WTC11 (cell line): Measurements from ENCODE around the gene ANK2. TPM values are rescaled to one million over a fixed set of nuclear protein-coding genes. Genes with fewer than 3 reads are reported as not detected.

Experiments
- ATAC-seq: fragments of 200-7000 bp; cut with Tn5 transposase; 2 replicates; pipeline ENCODE4 v1.10.0; 2021; ENCODE audit warnings: mild to moderate bottlenecking, moderate library complexity
- CTCF ChIA-PET: fragments of 300-600 bp; sonication (Branson Sonifier 250); formaldehyde crosslinking; loops from one replicate; lab custom pipeline; 2021; ENCODE audit warnings: antibody characterized with exemption; lab: Charles Lee
- POLR2A ChIA-PET: fragments of 350-600 bp; sonication (Branson Sonifier 250); formaldehyde crosslinking; loops from one replicate; lab custom pipeline; 2021; ENCODE audit warnings: antibody characterized with exemption; lab: Charles Lee
- DNase-seq: peaks from one replicate; pipeline ENCODE4 v3.0.0; 2021; ENCODE audit warnings: low spot score
- H3K27ac Mint-ChIP-seq: 2 replicates; pipeline ENCODE4 v1.8.0; 2021; ENCODE audit warnings: mixed read lengths
- H3K27me3 Mint-ChIP-seq: 2 replicates; pipeline ENCODE4 v1.8.0; 2021; ENCODE audit warnings: low read depth, mild to moderate bottlenecking, moderate library complexity, mixed read lengths
- H3K36me3 Mint-ChIP-seq: 2 replicates; pipeline ENCODE4 v1.8.0; 2021; ENCODE audit warnings: mixed read lengths
- H3K4me1 Mint-ChIP-seq: 2 replicates; pipeline ENCODE4 v1.8.0; 2022; ENCODE audit warnings: mixed read lengths
- H3K4me3 Mint-ChIP-seq: 2 replicates; pipeline ENCODE4 v1.8.0; 2021; ENCODE audit warnings: mild to moderate bottlenecking, moderate library complexity, mixed read lengths
- H3K9me3 Mint-ChIP-seq: 2 replicates; pipeline ENCODE4 v1.8.0; 2021; ENCODE audit warnings: mixed read lengths
- CBFB ChIP-seq: sonication (generic); formaldehyde crosslinking; IDR thresholded peaks from 2 replicates; pipeline ENCODE4 v1.8.1; 2022; ENCODE audit warnings: mild to moderate bottlenecking, low read depth, missing genetic modification reagents
- CREM ChIP-seq: sonication (generic); formaldehyde crosslinking; IDR thresholded peaks from 2 replicates; pipeline ENCODE4 v1.8.1; 2022; ENCODE audit warnings: mild to moderate bottlenecking, missing genetic modification reagents, moderate library complexity
- ELF4 ChIP-seq: sonication (generic); formaldehyde crosslinking; IDR thresholded peaks from 2 replicates; pipeline ENCODE4 v1.8.1; 2022; ENCODE audit warnings: low read depth, mild to moderate bottlenecking, moderate library complexity, missing genetic modification reagents
- ETV6 ChIP-seq: sonication (generic); formaldehyde crosslinking; IDR thresholded peaks from 2 replicates; pipeline ENCODE4 v1.8.1; 2022; ENCODE audit warnings: mild to moderate bottlenecking, missing genetic modification reagents
- FOXP1 ChIP-seq: sonication (generic); formaldehyde crosslinking; IDR thresholded peaks from 2 replicates; pipeline ENCODE4 v1.8.0; 2022; ENCODE audit warnings: missing genetic modification reagents, mild to moderate bottlenecking, moderate library complexity, borderline replicate concordance
- NFATC4 ChIP-seq: fragments of 250-450 bp; sonication (Bioruptor Pico); IDR thresholded peaks from 2 replicates; pipeline ENCODE4 v1.9.0; 2021; ENCODE audit warnings: mild to moderate bottlenecking
- NFYB ChIP-seq: sonication (generic); formaldehyde crosslinking; conservative IDR thresholded peaks from 2 replicates; pipeline ENCODE4 v1.8.0; 2022; ENCODE audit warnings: low read depth, missing genetic modification reagents
- NR2C2 ChIP-seq: sonication (generic); formaldehyde crosslinking; IDR thresholded peaks from 2 replicates; pipeline ENCODE4 v1.8.0; 2022; ENCODE audit warnings: mild to moderate bottlenecking, missing genetic modification reagents
- OVOL2 ChIP-seq: fragments of 250-450 bp; sonication (Bioruptor Pico); IDR thresholded peaks from 2 replicates; pipeline ENCODE4 v1.9.0; 2021; ENCODE audit warnings: mild to moderate bottlenecking, borderline replicate concordance
- RELA ChIP-seq: sonication (generic); formaldehyde crosslinking; IDR thresholded peaks from 2 replicates; pipeline ENCODE4 v1.8.1; 2022; ENCODE audit warnings: missing genetic modification reagents, mild to moderate bottlenecking, borderline replicate concordance
- RORB ChIP-seq: fragments of 250-450 bp; sonication (Bioruptor Pico); IDR thresholded peaks from 2 replicates; pipeline ENCODE4 v1.9.0; 2021; ENCODE audit warnings: mild to moderate bottlenecking
- SOX15 ChIP-seq: fragments of 250-450 bp; sonication (Bioruptor Pico); IDR thresholded peaks from 2 replicates; pipeline ENCODE4 v1.9.0; 2021; ENCODE audit warnings: mild to moderate bottlenecking
- TEAD1 ChIP-seq: sonication (generic); formaldehyde crosslinking; IDR thresholded peaks from 2 replicates; pipeline ENCODE4 v1.8.0; 2022; ENCODE audit warnings: mild to moderate bottlenecking, missing genetic modification reagents
- TP53 ChIP-seq: sonication (generic); formaldehyde crosslinking; IDR thresholded peaks from 2 replicates; pipeline ENCODE4 v1.8.1; 2023; ENCODE audit warnings: mild to moderate bottlenecking, missing genetic modification reagents
- ZBTB21 ChIP-seq: sonication (generic); formaldehyde crosslinking; IDR thresholded peaks from 2 replicates; pipeline ENCODE4 v1.8.1; 2023; ENCODE audit warnings: mild to moderate bottlenecking, missing genetic modification reagents, borderline replicate concordance
- ZNF219 ChIP-seq: sonication (generic); formaldehyde crosslinking; IDR thresholded peaks from 2 replicates; pipeline ENCODE4 v1.8.0; 2023; ENCODE audit warnings: missing genetic modification reagents, mild to moderate bottlenecking, borderline replicate concordance
- ZNF396 ChIP-seq: fragments of 250-450 bp; sonication (Bioruptor Pico); IDR thresholded peaks from 2 replicates; pipeline ENCODE4 v1.8.0; 2021; ENCODE audit warnings: mild to moderate bottlenecking, moderate library complexity, borderline replicate concordance
- total RNA-seq: library from RNA; stranded (reverse); gene quantifications from 3 replicates; pipeline ENCODE4 v1.2.3, GENCODE V29; 2021
- TF ChIP-seq, protein P1 (sequence below): fragments of 250-450 bp; sonication (Bioruptor Pico); IDR thresholded peaks from 2 replicates; pipeline ENCODE4 v1.9.0; 2021; ENCODE audit warnings: mild to moderate bottlenecking
- TF ChIP-seq, protein P2 (sequence below): fragments of 250-450 bp; sonication (Bioruptor Pico); IDR thresholded peaks from 2 replicates; pipeline ENCODE4 v1.9.0; 2021; ENCODE audit warnings: mild to moderate bottlenecking
- TF ChIP-seq, protein P3 (sequence below): sonication (generic); formaldehyde crosslinking; IDR thresholded peaks from 2 replicates; pipeline ENCODE4 v1.8.1; 2022; ENCODE audit warnings: low read depth, missing genetic modification reagents, borderline replicate concordance
- TF ChIP-seq, protein P4 (sequence below): sonication (generic); formaldehyde crosslinking; IDR thresholded peaks from 2 replicates; pipeline ENCODE4 v1.8.0; 2022; ENCODE audit warnings: mild to moderate bottlenecking, missing genetic modification reagents
- TF ChIP-seq, protein P5 (sequence below): sonication (generic); formaldehyde crosslinking; IDR thresholded peaks from 2 replicates; pipeline ENCODE4 v1.8.0; 2023; ENCODE audit warnings: missing genetic modification reagents
- TF ChIP-seq, protein P6 (sequence below): sonication (generic); formaldehyde crosslinking; IDR thresholded peaks from 2 replicates; pipeline ENCODE4 v1.8.1; 2023; ENCODE audit warnings: mild to moderate bottlenecking, missing genetic modification reagents
- TF ChIP-seq, protein P7 (sequence below): sonication (generic); formaldehyde crosslinking; conservative IDR thresholded peaks from 2 replicates; pipeline ENCODE4 v1.8.1; 2022; ENCODE audit warnings: mild to moderate bottlenecking, missing genetic modification reagents

The ANK2 gene
- total RNA-seq, 1 experiment from 2014 or later, result 27.9 TPM

DNA sequence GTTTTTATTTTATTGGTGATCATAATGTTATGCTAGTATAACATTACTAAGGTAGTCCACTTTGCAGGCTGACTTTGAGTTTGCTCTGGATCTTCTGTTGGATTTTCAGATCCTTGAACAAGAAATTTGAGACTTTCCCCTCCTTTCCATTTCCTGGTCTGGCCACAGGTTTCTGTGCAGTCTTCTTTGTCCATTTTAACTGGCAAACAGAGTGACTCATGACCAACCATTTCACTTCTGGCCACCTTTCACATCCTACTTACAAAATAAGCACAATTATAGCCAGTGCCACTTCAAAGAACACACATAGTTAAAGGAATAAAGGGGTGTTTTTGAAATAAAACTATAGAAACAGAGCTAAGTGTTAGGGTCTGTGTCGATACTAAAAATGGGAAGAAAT lies 8.4 kb downstream of the ANK2 start:
- no peaks in the 10 kb centered on the region for H3K36me3 Mint-ChIP-seq
- ChIA-PET POLR2A (no interaction called here), CTCF (no interaction called here)
- peaks cover 38% of the 10 kb centered on the region for H3K27me3 Mint-ChIP-seq
- H3K27ac Mint-ChIP-seq, result no peak overlapping the region
- DNase-seq, result no peak
- no peaks in the 10 kb centered on the region for H3K9me3 Mint-ChIP-seq
- H3K4me1 Mint-ChIP-seq, result peaks cover 25% of the 10 kb centered on the region
- ATAC-seq, result no peak
- no peak overlapping the region for H3K4me3 Mint-ChIP-seq
- TF ChIP-seq, protein P1, sequence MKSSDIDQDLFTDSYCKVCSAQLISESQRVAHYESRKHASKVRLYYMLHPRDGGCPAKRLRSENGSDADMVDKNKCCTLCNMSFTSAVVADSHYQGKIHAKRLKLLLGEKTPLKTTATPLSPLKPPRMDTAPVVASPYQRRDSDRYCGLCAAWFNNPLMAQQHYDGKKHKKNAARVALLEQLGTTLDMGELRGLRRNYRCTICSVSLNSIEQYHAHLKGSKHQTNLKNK, result no peak
- TF ChIP-seq NR2C2 (CRISPR knock-in tag) (no peak), TP53 (CRISPR knock-in tag) (no peak), ETV6 (CRISPR knock-in tag) (no peak), SOX15 (no peak), RORB (no peak), ZNF219 (CRISPR knock-in tag) (no peak), OVOL2 (CRISPR knock-in tag) (no peak), RELA (CRISPR knock-in tag) (no peak), ZNF396 (no peak), CBFB (CRISPR knock-in tag) (no peak)
- TF ChIP-seq, protein P2, sequence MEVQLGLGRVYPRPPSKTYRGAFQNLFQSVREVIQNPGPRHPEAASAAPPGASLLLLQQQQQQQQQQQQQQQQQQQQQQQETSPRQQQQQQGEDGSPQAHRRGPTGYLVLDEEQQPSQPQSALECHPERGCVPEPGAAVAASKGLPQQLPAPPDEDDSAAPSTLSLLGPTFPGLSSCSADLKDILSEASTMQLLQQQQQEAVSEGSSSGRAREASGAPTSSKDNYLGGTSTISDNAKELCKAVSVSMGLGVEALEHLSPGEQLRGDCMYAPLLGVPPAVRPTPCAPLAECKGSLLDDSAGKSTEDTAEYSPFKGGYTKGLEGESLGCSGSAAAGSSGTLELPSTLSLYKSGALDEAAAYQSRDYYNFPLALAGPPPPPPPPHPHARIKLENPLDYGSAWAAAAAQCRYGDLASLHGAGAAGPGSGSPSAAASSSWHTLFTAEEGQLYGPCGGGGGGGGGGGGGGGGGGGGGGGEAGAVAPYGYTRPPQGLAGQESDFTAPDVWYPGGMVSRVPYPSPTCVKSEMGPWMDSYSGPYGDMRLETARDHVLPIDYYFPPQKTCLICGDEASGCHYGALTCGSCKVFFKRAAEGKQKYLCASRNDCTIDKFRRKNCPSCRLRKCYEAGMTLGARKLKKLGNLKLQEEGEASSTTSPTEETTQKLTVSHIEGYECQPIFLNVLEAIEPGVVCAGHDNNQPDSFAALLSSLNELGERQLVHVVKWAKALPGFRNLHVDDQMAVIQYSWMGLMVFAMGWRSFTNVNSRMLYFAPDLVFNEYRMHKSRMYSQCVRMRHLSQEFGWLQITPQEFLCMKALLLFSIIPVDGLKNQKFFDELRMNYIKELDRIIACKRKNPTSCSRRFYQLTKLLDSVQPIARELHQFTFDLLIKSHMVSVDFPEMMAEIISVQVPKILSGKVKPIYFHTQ (CRISPR knock-in tag), result no peak
- TF ChIP-seq, protein P3, sequence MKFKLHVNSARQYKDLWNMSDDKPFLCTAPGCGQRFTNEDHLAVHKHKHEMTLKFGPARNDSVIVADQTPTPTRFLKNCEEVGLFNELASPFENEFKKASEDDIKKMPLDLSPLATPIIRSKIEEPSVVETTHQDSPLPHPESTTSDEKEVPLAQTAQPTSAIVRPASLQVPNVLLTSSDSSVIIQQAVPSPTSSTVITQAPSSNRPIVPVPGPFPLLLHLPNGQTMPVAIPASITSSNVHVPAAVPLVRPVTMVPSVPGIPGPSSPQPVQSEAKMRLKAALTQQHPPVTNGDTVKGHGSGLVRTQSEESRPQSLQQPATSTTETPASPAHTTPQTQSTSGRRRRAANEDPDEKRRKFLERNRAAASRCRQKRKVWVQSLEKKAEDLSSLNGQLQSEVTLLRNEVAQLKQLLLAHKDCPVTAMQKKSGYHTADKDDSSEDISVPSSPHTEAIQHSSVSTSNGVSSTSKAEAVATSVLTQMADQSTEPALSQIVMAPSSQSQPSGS (CRISPR knock-in tag), result no peak
- TF ChIP-seq, protein P4, sequence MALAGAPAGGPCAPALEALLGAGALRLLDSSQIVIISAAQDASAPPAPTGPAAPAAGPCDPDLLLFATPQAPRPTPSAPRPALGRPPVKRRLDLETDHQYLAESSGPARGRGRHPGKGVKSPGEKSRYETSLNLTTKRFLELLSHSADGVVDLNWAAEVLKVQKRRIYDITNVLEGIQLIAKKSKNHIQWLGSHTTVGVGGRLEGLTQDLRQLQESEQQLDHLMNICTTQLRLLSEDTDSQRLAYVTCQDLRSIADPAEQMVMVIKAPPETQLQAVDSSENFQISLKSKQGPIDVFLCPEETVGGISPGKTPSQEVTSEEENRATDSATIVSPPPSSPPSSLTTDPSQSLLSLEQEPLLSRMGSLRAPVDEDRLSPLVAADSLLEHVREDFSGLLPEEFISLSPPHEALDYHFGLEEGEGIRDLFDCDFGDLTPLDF (CRISPR knock-in tag), result no peak
- TF ChIP-seq, protein P5, sequence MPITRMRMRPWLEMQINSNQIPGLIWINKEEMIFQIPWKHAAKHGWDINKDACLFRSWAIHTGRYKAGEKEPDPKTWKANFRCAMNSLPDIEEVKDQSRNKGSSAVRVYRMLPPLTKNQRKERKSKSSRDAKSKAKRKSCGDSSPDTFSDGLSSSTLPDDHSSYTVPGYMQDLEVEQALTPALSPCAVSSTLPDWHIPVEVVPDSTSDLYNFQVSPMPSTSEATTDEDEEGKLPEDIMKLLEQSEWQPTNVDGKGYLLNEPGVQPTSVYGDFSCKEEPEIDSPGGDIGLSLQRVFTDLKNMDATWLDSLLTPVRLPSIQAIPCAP (CRISPR knock-in tag), result no peak

DNA sequence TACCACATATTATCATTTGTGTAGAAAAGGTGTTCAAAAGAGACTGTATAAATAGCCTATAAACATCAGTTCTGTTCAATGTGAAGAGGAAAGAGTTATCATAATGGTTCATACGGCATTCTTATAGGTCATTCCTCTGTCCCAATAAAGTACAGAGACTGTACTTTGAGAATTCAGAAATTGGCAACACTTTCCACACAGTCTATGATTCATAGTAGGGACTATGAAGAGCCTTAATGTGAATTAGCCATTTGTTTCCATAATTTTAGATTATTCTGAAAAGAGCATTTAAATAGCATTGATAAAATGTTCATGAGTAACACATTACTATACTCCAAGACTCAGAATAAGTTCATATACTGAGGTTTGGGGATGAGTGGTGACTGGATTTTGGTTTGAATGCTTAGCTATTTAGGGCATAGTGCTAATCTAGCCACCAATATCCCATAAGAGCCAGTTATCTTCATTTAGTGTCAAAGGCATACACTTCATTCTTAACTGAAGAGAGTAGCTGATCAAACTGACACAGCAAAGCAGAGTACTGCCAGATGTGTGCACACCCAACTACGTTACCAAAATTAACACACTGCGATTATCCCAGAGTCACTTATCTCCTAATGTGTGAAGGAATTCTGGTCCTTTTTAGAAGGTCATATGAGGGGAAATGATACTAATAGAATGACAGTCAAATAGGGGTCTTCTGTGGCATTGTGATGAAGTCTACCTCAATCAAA lies 10.2 kb downstream of the ANK2 start:
- H3K9me3 Mint-ChIP-seq, result no peaks in the 10 kb centered on the region
- H3K27me3 Mint-ChIP-seq, result peaks cover 43% of the 10 kb centered on the region
- no peak overlapping the region for H3K27ac Mint-ChIP-seq
- POLR2A ChIA-PET, result interaction anchor here (0.6 kb wide), 1 partner anchor 411 kb away, joined by 3 read pairs; no protein-coding TSS in a partner anchor
- DNase-seq (no peak), ATAC-seq (no peak)
- H3K4me3 Mint-ChIP-seq, result no peak overlapping the region
- CTCF ChIA-PET, result no interaction called here
- H3K36me3 Mint-ChIP-seq, result no peaks in the 10 kb centered on the region
- H3K4me1 Mint-ChIP-seq, result peaks cover 33% of the 10 kb centered on the region
- TF ChIP-seq TEAD1 (CRISPR knock-in tag) (no peak), ETV6 (CRISPR knock-in tag) (no peak), NFATC4 (no peak), ZBTB21 (CRISPR knock-in tag) (no peak), CREM (CRISPR knock-in tag) (no peak), ELF4 (CRISPR knock-in tag) (no peak), FOXP1 (no peak), NFYB (no peak)
- TF ChIP-seq, protein P6, sequence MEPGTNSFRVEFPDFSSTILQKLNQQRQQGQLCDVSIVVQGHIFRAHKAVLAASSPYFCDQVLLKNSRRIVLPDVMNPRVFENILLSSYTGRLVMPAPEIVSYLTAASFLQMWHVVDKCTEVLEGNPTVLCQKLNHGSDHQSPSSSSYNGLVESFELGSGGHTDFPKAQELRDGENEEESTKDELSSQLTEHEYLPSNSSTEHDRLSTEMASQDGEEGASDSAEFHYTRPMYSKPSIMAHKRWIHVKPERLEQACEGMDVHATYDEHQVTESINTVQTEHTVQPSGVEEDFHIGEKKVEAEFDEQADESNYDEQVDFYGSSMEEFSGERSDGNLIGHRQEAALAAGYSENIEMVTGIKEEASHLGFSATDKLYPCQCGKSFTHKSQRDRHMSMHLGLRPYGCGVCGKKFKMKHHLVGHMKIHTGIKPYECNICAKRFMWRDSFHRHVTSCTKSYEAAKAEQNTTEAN (CRISPR knock-in tag), result no peak
- TF ChIP-seq, protein P7, sequence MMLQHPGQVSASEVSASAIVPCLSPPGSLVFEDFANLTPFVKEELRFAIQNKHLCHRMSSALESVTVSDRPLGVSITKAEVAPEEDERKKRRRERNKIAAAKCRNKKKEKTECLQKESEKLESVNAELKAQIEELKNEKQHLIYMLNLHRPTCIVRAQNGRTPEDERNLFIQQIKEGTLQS (CRISPR knock-in tag), result no peak
